Stimulated activated CD8-positive, alpha-beta memory T cell treated with anti-CD3 and anti-CD28 coated beads, Interleukin-4, amount 100 ng/mL, for 48 hours (primary cell): ENCODE measurements around the gene CD320.
A peak's percentile ranks its signal among the peaks of the same experiment; 100 is the strongest.
"Not testable (repeated sequence)": the region's sequence is repeated elsewhere in the genome, so short reads cannot be mapped to it uniquely, and the experiment has no call there.

Experiments
- DNase-seq: peaks from one replicate; pipeline ENCODE4 v3.0.0-alpha.2; 2020

Gene CD320

GRCh38 chr19:8332976-8333766, 25.0 kb upstream of the CD320 start:
- no peak for DNase-seq

GRCh38 chr19:8331263-8331845, 23.2 kb upstream of the CD320 start:
- no peak for DNase-seq

DNA sequence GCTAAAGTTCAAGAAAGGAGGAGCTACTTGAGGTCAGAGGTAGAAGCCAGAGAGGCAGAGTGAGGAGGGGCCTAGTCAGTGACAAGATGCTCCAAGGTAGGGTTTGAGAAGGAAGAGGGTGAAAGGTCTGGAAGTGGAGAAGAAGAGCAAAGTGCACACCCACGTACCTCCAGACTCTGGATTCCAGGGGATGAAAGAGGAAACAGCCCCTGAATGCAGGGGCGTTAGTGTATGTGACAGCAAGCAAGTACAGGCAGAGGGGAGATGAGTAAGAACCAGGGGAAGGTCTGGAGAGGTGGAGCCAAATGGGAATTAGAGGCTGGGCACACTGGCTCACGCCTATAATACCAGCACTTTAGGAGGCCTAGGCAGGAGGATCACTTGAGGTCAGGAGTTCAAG, 21.8 kb upstream of the CD320 start:
- no peak for DNase-seq

DNA sequence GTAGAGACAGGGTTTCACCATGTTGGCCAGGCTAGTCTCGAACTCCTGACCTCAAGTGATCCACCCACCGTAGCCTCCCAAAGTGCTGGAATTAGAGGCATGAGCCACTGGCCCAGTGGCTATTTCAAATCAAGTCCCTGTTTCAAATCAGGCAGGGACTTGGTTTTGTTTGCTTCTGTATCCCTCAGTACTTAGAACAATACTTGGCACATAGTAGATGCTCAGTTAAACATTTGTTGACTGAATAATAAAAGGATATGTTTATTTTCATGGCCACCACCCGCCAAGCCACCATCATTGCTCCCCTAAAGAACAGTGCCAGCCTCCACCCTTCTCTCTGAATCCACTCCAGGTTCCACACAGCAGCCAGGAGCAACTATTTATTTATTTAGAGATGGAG, 17.3 kb upstream of the CD320 start:
- no peak for DNase-seq

- DNase-seq: no peak
Measured at GRCh38 chr19:8324186-8325050, 16.3 kb upstream of the CD320 start.

DNA sequence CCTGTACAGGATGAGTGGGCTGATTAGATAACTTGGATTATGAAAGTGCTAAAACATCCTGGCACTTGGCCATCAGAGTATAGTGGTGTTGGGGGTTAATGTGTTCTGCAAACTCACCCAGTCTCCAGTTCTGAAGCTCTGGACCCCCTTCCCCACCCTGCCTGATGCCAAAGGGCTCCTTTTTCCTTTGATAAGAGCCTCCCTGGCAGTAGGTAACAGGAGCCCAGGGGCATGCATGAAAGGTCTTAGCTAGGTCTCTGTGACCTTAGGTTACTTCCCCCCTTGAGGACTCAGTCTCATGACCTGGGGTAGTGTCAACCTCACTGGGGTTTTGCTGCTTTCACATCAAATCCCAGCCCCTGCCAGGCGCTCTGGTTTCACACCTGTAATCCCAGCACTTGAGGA, 15.6 kb upstream of the CD320 start:
- no peak for DNase-seq

DNA sequence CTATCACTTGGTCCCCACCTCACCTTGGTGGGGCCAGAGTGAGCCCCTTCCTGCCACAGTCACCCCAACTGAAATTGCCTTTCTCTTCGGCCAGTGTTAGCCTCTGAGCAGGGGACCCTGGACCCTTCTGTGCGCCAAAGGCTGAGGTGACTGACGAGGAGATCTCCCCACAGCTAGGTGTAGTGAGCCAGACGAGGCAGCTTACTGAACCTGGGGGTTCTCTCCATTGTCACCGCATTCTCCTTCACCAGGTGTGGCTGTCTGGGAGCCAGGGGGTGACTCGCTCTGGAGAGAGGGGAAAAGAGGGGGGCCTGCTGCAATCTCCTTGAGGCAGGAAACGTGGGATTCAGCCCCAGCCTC, 14.5 kb upstream of the CD320 start:
- DNase-seq: no peak

- no peak for DNase-seq
Measured at GRCh38 chr19:8321986-8322637, 14.0 kb upstream of the CD320 start.

- peak; percentile 99 for DNase-seq
Measured at GRCh38 chr19:8321067-8321985, 13.2 kb upstream of the CD320 start, which contains the start of the genes NDUFA7 and RPS28. TSS of gene NDUFA7 (minus strand) at chr19:8321375. CDS start at chr19:8321358, 17 bp downstream. TSS of gene RPS28 (plus strand) at chr19:8321496. CDS start at chr19:8321531, 35 bp downstream.

DNA sequence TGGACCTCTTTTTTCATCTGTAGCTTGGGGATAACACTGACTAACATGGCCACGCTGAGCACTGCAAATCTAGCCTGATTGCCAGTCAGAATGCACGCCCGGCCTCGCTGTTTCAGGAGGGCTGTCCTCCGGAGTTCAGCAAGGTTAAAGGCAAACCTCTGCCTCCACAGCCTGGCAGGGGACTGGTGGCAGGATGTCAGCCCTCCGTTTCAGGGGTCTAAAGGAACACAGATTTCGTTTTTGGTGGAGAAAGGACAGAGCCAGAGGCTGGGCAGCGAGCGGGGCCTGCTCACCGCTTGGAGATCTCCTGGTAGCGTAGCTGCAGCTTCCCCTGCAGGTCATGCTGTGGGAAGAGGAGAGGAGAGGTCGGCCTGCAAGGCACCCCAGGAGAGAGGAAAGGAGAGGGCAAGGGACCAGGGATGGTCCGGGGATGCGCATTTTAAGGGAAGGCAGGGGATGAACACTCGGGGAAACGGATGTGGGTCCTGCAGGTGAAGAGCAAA, 12.5 kb upstream of the CD320 start:
- no peak for DNase-seq

DNA sequence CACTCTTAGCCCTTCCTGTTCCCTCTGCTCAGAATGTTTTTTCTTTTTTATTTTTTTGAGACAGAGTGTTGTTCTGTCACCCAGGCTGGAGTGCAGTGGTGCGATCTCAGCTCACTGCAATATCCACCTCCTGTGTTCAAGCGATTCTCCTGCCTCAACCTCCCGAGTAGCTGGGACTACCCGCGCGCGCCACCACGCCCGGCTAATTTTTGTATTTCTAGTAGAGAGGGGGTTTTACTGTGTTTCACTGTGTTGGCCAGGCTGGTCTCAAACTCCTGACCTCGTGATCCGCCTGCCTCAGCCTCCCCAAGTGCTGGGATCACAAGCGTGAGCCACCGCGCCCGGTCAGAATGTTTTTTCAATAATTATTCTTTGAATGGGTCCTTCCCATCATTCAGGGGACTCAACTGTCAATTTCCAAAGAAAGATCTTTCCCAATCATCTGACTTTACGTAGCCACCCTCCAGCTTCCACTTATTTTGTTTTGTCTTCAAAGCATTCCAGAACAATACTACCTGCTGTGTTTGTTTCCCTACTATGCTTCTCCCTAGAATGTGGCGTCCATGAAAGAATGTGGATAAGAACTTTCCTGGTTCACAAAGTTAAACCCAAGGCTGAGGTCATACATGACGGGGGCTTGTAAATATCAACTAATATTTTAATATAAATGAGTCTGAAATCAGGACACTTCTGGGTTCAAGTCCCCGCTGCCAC, 11.8 kb upstream of the CD320 start:
- no peak for DNase-seq

DNA sequence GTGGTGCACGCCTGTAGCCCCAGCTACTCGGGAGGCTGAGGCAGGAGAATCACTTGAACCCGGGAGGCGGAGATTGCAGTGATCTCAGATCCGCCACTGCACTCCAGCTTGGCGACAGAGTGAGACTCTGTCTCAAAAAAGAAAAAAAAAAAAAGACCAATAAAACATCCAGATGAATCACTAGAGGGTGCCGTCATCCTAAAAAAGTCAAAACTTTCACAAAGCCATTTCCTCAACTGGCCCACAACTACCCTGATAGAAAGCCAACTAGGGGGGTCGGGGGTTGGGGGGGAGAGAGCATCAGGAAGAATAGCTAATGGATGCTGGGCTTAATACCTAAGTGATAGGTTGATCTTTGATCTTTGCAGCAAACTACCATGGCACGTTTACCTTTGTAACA, 10.7 kb upstream of the CD320 start:
- not testable (repeated sequence) for DNase-seq

DNA sequence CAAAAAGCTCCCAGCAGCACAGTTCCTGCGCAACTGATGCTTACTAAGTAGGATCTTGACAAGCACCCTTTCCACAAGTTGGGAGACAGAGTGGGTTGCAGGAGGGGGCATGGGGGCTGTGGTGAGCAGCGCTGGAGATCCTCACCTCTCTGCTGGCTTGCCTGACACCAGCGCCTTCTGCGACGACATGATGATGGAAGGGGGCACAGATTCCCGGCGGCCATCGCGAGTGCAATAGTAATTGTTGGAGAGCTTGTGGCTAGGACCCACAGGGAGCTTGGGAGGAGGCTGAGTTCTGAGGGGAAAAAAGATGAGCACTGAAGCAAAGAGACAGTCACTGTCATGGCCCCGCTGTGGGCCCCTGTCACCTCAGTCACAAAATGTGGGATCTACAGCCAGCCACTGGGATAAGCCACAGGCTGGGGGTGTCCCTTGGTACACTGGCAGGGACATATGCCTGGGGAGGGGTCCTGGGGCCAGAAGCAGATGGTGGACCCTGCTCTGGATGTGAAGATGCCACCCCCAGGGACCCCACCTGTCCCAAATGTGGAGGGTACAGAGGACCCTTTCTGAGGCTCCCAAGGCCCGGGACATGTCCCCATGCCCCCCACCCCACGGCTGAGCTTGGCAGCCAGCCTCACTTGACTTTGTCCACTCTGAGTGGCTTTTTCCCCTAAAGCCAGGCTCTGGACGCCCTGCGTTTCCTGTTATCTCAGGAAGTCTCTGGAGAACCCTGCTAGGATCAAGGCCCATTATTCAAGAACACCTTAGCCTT, 8.4 kb upstream of the CD320 start:
- DNase-seq: no peak

GRCh38 chr19:8314981-8315640, 7.0 kb upstream of the CD320 start:
- DNase-seq: not testable (repeated sequence)

GRCh38 chr19:8311461-8312260, 3.5 kb upstream of the CD320 start:
- DNase-seq: no peak

GRCh38 chr19:8310342-8311055, 2.3 kb upstream of the CD320 start:
- no peak for DNase-seq

- no peak for DNase-seq
Measured at GRCh38 chr19:8308891-8309291, 733 bp upstream of the CD320 start.

GRCh38 chr19:8307400-8307964, 676 bp downstream of the CD320 start:
- no peak for DNase-seq
